Stimulated activated CD4-positive, alpha-beta T cell treated with anti-CD3 and anti-CD28 coated beads, Interleukin-12 subunit alpha, Interleukin-12 subunit beta, amount 100 ng/mL, for 24 hours (primary cell): Measurements from ENCODE around the gene TATDN3.
"Not testable (repeated sequence)": the region's sequence is repeated elsewhere in the genome, so short reads cannot be mapped to it uniquely, and the experiment has no call there.

Source experiments
- DNase-seq, 2 experiments: peaks; one replicate each; pipeline ENCODE4 v3.0.0-alpha.2; 2020; ENCODE audit warnings: low read depth in 2 of 2

The TATDN3 gene

DNA sequence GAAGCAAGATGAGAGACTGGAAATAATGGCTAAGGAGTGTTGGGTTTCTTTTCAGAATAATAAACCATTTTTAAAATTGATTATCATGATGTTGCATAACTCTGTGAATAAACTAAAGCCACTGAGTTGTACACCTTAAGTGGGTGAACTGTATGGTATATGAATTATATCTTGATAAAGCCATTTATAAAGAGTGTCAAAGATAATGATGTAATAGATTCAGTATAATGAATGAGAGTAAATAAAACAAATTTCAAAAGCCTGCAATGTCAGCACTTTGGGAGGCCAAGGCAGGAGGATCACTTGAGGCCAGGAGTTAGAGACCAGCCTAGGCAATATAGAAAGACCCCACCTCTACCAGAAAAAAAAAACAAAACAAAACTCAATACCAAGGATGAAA is 16.5 kb upstream of the TATDN3 start:
- no peak for DNase-seq

- DNase-seq = no peak
Measured at GRCh38 chr1:212777151-212777550, 14.5 kb upstream of the TATDN3 start.

GRCh38 chr1:212779086-212779485 is 12.6 kb upstream of the TATDN3 start:
- DNase-seq = not testable (repeated sequence)

DNA sequence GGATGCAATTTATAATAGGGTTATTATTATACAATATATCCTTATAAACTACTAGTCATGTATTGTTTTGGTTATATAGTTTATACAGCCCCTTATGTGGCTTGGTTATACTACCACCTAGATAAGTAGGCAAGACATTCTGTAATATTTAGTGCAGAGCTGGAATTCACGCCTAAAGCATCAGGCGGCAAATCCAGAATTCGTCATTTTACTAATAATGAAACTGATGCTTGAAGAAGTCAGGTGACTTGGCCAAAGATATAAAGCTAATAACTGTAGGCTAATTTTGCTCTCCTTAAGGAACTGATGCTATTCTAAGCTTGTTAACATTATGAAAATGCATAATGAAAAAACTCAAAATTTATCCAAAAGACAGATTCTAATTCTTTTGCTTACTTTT is 10.9 kb upstream of the TATDN3 start:
- no peak for DNase-seq

DNA sequence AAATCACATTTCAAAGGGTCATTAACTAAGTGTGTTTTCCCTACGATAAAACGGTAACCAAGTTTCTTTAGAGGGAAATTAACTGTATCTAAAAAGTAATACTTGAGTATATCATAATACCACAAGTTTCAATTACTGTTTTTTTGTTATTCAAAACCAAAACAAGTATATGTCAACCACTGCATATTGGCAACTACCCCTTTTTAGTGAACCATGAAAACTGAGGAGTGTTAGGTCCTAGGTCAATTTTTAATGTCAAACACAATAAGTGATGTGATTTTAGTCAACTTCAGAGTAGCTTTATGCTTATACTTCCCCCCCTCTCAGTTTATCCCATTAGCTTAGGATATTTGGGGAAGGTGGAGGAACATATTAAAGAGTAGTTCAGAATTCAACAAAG is 10.5 kb upstream of the TATDN3 start:
- no peak for DNase-seq

DNA sequence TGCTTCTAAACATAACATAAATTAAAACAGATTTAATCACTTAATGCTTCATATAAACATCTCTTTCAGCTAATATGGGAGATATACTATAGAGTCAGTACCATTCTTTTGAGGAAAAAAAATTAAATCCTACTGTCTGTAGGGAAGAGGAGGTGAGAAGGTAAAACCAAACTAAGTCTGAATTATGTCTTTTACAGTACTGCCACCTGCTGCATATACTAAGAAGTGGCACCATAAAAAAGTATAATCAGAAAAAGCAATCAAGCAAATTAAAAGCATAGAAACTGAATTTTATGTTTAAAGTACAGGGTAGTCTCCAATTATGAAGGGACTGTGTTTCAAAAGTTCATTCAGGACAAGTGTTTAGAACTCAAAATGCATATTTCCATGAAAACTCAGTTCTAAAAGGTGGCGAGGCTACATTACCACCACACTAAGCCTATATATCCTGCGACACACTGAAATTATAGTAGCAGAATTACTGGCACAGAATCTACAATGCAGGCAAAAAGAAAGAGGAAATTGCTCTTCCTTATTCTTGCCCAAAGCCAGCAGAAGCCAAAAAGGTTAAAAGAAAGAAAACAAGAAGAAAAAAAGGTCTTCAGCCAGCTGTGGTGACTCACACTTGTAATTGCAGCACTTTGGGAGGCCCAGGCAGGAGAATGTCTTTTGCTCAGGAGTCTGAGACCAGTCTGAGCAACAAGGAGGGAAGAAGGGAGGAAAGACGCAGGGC is 9.1 kb upstream of the TATDN3 start:
- no peak for DNase-seq

GRCh38 chr1:212783976-212784375 is 7.7 kb upstream of the TATDN3 start:
- no peak for DNase-seq

- no peak for DNase-seq
Measured at GRCh38 chr1:212785871-212786270, 5.8 kb upstream of the TATDN3 start.

DNA sequence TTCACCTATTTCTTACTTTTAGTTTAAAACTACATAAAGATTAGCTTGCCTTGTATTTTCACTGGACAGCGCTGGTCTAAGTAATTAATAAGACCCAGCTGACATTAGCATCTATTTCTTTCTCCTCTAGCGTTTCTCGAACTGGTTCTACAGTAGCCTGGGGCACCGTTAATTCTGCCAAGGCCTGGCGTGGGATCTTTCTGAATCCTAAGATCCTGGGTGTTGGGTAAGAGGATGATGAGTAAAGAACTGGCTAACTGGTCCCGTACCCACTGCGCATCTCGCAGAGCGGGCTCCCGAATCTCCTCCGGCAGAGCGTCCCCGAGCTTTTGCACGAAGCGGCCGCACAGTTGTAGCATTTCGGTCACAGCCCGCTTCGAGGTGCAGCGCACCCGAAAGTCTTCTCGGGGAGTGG is 426 bp upstream of the TATDN3 start:
- DNase-seq = no peak

DNA sequence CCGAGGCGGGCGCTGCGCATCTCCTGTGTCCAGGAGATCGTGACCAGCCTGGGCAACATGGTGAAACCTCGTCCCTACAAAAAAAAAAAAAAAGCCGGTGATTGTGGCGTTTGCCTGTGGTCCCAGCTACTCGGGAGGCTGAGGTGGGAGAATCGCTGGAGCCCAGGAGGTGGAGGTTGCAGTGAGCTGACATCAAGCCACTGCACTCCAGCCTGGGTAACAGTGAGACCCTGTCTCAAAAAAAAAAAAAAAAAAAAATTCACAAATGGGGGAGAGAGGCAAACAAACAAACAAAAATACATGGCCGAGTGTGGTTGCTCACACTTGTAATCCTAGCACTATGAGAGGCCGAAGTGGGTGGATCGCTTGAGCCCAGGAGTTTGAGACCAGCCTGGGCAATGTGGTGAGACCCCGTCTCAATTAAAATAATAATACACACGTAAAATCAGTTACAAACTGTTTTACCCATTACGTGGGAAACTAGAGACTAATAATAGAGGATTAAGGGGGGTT is 758 bp downstream of the TATDN3 start:
- no peak for DNase-seq

DNA sequence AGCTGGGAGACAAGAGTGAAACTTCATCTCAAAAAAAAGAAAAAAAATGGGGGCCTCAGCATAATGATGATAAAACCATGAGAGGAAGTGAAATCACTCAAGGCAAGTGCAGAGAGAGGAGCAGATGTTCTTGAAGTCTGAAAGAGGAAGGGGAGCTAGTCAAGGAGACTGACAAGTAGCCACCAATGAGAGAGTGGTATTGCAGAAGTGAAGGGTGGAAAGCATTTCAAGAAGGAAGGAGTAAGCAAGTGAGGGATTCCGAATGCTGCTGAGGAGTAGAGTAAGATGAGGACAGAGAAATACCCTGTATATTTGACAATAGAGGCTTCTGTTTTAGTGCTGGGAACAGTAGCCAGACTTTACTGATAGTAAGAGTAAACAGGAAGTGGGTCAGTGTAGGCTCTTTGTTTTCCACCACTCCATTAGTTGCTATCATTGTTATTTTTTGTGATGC is 2.9 kb downstream of the TATDN3 start:
- no peak for DNase-seq

- DNase-seq = no peak
Measured at GRCh38 chr1:212797681-212798080, 6.0 kb downstream of the TATDN3 start.

- DNase-seq = no peak
Measured at GRCh38 chr1:212805767-212806166, 14.1 kb downstream of the TATDN3 start.

DNA sequence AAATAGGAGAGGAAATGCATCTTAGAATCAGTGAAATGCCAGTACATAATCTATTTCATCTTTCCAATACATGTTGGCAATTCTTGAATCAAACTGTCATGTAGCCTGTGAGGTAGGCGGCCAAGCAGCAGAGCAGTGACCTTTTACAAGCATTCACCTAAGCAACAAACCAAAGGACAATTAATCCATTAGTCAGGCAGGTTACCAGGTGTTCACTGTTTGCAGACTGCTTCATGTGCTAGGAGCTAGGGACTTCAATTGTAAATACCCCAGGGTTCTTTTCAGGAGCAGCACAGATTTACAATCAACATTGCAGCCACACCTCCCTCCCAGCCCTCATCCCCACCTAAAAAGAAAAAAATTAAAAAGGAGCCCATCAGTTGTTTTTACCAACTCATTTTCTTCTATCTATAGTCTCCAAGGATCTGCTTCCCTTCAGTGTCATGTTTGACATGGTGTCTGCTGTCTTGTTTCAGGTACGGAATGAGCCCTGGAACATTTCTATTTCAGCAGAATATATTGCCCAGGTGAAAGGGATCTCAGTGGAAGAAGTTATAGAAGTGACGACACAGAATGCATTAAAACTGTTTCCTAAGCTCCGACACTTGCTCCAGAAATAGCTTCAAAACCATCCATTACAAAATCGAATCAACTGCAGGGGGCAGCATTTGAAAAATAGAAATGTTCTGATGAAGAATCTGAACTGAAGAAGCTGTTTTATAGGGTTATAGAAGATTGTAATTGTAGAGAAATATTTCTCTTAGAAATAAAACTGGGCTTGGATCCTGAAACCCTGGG is 23.0 kb downstream of the TATDN3 start:
- no peak for DNase-seq

DNA sequence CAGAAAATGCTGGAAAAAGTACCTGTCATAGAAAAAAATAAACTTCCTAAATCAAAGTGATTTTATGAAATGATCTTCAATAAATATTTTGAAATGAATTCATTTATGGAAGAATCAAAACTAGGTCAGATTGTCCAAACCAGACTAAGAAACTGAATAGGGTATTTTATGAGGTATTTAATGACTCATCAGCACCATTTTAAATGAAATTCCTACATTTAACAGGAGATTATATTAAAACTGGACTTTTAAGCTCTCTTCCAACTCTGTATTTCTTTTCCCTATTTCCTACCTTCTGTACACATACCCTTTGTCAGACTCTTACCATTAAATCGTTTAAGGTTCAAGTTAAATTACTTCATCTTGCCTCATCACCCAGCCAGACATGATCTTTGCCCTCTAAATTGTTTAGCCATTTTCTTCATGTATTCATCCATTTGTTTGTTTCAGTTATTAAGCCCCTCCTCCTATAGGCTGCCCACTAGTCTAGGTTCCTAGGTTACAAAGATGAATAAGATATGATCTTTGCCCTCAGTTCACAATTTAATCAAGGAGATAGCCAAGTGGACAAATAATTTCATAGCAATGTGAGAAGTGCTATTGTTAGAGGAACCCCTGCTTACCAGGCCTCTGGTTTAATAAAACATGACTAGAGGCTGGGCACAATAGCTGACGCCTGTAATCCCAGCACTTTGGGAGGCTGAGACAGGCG is 25.0 kb downstream of the TATDN3 start:
- DNase-seq = no peak

DNA sequence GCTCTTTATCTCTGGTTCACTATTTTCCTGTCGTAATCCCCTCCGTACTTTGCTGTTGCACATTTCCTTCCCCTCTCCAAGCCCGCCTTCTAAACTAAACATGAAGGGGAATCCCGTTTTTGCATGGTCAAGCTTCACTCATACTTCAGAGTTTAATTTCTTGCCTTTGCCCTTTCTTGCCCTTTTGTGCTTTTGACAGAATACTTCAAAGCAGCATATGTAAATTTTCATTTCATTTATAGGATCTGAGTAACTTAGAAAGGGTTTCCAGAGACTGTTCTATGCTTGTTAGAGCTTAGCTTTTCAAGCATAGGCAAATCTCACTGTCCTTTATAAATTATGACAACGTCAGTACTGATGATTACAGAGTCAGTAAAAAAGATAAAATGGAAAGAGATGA is 28.0 kb downstream of the TATDN3 start:
- no peak for DNase-seq

DNA sequence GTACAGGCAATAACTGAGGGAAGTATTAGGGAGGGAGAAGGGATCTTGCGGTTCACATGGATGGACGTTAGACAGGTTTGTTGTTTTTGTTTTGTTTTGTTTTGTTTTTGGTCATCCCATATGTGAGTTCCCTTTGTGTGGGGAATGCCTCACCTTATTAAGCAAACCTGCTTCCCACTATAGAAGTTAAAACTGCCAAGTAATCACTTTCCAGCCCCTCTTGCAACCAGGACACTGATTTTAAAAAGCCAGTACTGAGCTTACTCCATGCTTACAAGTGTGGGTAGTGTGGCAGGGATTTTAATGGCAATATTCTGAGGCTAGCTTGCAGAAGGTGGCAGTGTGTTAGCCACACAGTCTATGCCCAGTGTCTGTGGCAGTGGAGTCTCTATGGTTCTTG is 29.3 kb downstream of the TATDN3 start:
- DNase-seq = no peak

DNA sequence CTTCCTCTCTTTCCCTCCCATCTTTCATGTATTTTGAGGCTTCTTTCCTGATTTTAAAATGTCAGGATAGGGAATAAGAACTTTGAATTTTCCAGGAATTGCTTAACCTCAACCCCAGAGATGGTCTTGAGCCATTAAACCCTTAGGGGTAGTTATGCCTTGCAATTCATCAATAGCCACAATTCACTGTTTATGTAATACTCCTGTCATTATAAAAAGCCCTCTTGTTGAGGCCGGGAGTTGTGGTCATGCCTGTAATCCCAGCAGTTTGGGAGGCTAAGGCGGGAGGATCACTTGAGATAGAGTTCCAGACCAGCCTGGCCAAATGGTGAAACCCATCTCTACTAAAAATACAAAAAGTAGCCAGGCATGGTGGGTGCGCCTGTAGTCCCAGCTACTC is 31.3 kb downstream of the TATDN3 start:
- no peak for DNase-seq

- DNase-seq = no peak
Measured at GRCh38 chr1:212824201-212824600, 32.5 kb downstream of the TATDN3 start.

DNA sequence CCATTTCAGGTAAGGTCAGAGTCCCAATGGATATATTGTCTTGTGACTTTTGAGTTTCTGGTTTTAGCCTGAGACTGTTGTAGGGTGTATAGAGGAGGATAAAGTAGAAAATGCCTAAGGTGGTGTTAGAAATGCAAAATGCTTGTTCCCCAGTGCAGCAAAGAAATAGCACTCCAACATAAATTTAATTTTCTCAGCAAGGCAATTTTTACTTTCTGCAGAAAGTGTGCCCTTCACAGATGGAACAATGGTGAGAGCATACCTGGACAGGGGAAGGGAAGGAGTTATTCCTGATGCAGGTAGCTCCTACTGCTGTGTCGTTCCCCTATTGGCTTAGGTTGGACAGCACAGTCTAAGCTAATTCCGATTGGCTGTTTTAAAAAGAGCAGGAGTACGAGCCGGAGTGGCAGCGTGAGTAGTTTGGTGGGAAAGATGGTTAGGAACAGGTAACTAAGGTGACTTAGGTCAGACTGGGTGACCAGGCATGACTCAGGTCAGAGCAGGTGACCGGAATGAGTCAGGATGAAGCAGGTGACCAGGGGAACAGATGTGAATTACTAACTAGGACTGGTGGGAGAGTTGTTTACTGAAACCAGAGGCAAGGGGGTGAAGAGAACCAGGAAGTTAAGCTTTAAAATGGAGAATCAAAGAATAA is 34.2 kb downstream of the TATDN3 start:
- no peak for DNase-seq

DNA sequence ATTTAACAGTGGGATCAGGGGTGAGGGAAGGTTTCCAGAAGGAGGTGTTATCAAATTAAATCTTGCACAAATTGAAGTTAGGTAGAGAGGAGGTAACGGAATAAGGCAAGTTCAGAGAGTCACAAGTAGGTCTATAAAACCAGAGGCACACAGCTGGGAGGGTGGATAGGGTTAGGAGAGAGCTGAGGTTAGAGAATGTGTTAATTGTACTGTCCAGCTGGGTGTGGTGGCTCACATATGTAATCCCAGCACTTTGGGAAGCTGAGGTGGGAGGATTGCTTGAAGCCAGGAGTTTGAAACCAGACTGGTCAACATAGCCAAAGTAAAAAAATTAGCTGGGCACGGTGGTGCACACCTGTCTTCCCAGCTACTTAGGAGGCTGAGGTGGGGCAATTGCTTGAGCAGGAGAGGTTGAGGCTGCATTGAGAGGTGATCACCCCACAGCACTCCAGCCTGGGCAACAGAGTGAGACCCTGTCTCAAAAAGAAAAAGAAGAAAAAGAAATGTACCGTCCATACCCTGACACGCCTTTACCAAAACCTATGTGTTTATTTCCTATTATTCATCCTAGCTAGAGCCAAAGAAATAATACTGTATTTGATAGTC is 35.6 kb downstream of the TATDN3 start:
- DNase-seq = no peak
